Endodermal cell (in vitro differentiated cells): Measurements from ENCODE around the gene STX3. TPM values are rescaled to one million over a fixed set of nuclear protein-coding genes. Genes with fewer than 3 reads are reported as not detected.

Experiments
- DNase-seq: peaks from one replicate; pipeline ENCODE4 v3.0.0-alpha.2; 2017
- H3K27ac ChIP-seq: 2 replicates; pipeline ENCODE4 v1.5.1; 2013; ENCODE audit warnings: mild to moderate bottlenecking, low read depth, low read length, moderate library complexity
- H3K27me3 ChIP-seq: 2 replicates; pipeline ENCODE4 v1.6.1; 2013; ENCODE audit warnings: mild to moderate bottlenecking, low read length, moderate library complexity; ENCODE audit not compliant: insufficient read depth, control insufficient read depth, poor library complexity, severe bottlenecking
- H3K36me3 ChIP-seq: 2 replicates; pipeline ENCODE4 v1.7.0; 2013; ENCODE audit warnings: mild to moderate bottlenecking, low read length, moderate library complexity; ENCODE audit not compliant: control insufficient read depth, insufficient read depth
- H3K4me1 ChIP-seq: one replicate; pipeline ENCODE4 v1.7.0; 2013; ENCODE audit warnings: low read length; ENCODE audit not compliant: control insufficient read depth, insufficient read depth
- H3K4me3 ChIP-seq: 2 replicates; pipeline ENCODE4 v1.5.1; 2013; ENCODE audit warnings: mild to moderate bottlenecking, low read length, moderate library complexity
- H3K9ac ChIP-seq: 2 replicates; pipeline ENCODE4 v1.6.1; 2013; ENCODE audit warnings: mild to moderate bottlenecking, low read length, moderate library complexity; ENCODE audit not compliant: poor library complexity, severe bottlenecking; ENCODE audit errors: extremely low read depth
- H3K9me3 ChIP-seq: 2 replicates; pipeline ENCODE4 v1.6.1; 2013; ENCODE audit warnings: mild to moderate bottlenecking, low read length, moderate library complexity; ENCODE audit not compliant: control insufficient read depth
- H3K27ac Mint-ChIP-seq: 2 replicates; pipeline ENCODE4 v1.8.0; 2020; ENCODE audit warnings: mixed read lengths
- H3K27me3 Mint-ChIP-seq: 2 replicates; pipeline ENCODE4 v1.8.0; 2021; ENCODE audit warnings: mild to moderate bottlenecking, mixed read lengths; ENCODE audit not compliant: insufficient read depth
- H3K36me3 Mint-ChIP-seq: 2 replicates; pipeline ENCODE4 v1.8.0; 2020; ENCODE audit warnings: low read depth, mixed read lengths
- H3K4me1 Mint-ChIP-seq: 2 replicates; pipeline ENCODE4 v1.8.0; 2020; ENCODE audit warnings: mixed read lengths
- H3K4me3 Mint-ChIP-seq: 2 replicates; pipeline ENCODE4 v1.8.0; 2020; ENCODE audit warnings: mild to moderate bottlenecking, moderate library complexity, mixed read lengths
- H3K9me3 Mint-ChIP-seq: 2 replicates; pipeline ENCODE4 v1.8.0; 2020; ENCODE audit warnings: mild to moderate bottlenecking, mixed read lengths
- WGBS, 2 experiments: methylation state at CpG; one replicate each; pipeline versions ENCODE4 v1.1.5 to v1.1.7; 2013; ENCODE audit warnings: missing lambda C conversion rate in 2 of 2, mixed read lengths in 1 of 2; ENCODE audit not compliant: insufficient coverage in 1 of 2, insufficient read length in 1 of 2; 5-methylcytosine and 5-hydroxymethylcytosine counted together
- total RNA-seq, 2 donors: library from RNA; stranded (reverse); fragmentation: NEBNext Ultra II Directional in 1 of 2; extraction: Animal tissue kit (Norgen Biotek cat#: 25700) in 1 of 2; gene quantifications; 2 replicates in 1 of 2; 3 replicates in 1 of 2; pipeline ENCODE4 v1.2.1, GENCODE V29; 2021
- TF ChIP-seq, protein P1 (sequence below): fragments of 200-600 bp; sonication (generic); conservative IDR thresholded peaks from 2 replicates; pipeline ENCODE4 v1.5.0; 2021; ENCODE audit warnings: antibody characterized with exemption, mild to moderate bottlenecking

Gene STX3
- total RNA-seq, 2 donors from 2014 or later, result 119 to 160 TPM

DNA sequence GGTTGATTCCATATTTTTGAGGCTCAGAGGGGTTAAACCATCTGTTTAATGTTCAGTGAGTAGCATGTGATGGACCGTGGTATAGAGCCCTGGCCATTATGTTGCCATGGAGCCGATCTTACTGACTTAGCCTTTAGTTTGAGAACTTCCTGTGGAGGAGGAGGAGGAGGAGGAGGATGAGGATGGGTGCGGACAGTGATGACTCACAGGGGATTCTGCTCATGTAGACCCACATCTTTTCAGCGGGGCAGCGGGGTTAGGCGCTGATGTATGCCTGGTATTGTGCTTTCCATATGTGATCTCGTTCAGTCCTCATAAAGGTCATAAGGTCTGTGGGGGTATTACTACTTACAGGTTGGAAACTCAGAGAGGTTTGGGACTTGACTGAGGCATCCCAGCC lies 13.9 kb downstream of the STX3 start:
- H3K4me3 Mint-ChIP-seq, result no peak overlapping the region
- TF ChIP-seq, protein P1, sequence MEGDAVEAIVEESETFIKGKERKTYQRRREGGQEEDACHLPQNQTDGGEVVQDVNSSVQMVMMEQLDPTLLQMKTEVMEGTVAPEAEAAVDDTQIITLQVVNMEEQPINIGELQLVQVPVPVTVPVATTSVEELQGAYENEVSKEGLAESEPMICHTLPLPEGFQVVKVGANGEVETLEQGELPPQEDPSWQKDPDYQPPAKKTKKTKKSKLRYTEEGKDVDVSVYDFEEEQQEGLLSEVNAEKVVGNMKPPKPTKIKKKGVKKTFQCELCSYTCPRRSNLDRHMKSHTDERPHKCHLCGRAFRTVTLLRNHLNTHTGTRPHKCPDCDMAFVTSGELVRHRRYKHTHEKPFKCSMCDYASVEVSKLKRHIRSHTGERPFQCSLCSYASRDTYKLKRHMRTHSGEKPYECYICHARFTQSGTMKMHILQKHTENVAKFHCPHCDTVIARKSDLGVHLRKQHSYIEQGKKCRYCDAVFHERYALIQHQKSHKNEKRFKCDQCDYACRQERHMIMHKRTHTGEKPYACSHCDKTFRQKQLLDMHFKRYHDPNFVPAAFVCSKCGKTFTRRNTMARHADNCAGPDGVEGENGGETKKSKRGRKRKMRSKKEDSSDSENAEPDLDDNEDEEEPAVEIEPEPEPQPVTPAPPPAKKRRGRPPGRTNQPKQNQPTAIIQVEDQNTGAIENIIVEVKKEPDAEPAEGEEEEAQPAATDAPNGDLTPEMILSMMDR, result no peak
- H3K27me3 Mint-ChIP-seq, result no peaks in the 10 kb centered on the region
- H3K27ac Mint-ChIP-seq, result no peak overlapping the region
- peaks cover 12% of the 10 kb centered on the region for H3K36me3 Mint-ChIP-seq
- no peak for DNase-seq
- no peak overlapping the region for H3K4me3 ChIP-seq
- H3K9ac ChIP-seq, result no peak overlapping the region
- H3K4me1 ChIP-seq, result peaks cover 14% of the 10 kb centered on the region
- peaks cover 14% of the 10 kb centered on the region for H3K36me3 ChIP-seq
- H3K27me3 ChIP-seq, result no peaks in the 10 kb centered on the region
- 92 to 94% methylated on average over 7 of the region's 7 CpGs for WGBS, 2 experiments
- H3K9me3 ChIP-seq, result no peaks in the 10 kb centered on the region
- H3K4me1 Mint-ChIP-seq, result peaks cover 45% of the 10 kb centered on the region
- no peaks in the 10 kb centered on the region for H3K9me3 Mint-ChIP-seq
- no peak overlapping the region for H3K27ac ChIP-seq

DNA sequence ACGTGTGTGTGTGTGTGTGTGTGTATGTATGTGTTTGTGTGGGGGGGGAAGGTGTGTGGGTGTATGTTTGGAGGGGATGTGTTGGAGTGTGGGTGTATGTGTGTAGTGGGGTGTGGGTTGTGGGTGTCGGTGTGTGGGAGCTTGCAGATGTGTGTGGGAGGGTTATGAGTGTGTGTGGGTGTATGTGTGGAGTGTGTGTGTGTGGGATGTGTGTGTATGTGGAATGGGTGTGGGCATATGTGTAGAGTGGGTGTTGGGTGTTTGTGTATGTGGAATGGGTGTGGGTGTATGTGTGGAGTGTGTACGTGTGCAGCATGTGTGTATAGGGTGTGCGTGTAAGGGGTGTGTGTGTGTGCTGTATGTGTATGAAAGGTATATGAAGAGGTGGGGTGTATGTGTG lies 14.7 kb downstream of the STX3 start:
- no peak for DNase-seq
- Mint-ChIP-seq H3K27ac (no peak overlapping the region), H3K4me1 (peaks cover 40% of the 10 kb centered on the region)

DNA sequence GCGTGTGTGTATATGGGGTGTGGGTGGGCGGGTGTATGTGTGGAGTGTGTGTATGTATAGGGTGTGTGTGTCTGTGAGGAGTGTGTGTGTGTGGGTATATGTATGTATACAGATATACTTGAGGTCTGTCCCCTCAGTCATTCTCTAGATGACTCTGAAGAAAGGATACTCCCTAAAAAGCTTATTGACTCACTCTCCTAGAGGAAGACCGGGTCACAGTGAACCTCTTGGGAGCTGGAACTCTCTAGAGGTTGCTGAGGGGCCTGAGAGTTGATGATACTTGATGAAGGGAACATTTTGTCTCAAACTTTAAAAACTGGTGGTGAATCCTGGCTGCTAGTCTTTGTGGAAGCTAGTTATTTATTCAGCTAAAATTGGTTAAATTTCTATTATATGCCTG lies 15.1 kb downstream of the STX3 start:
- no peaks in the 10 kb centered on the region for H3K27me3 ChIP-seq
- no peak overlapping the region for H3K27ac Mint-ChIP-seq
- H3K4me1 ChIP-seq, result peaks cover 11% of the 10 kb centered on the region
- peaks cover 24% of the 10 kb centered on the region for H3K36me3 Mint-ChIP-seq
- H3K4me1 Mint-ChIP-seq, result peaks cover 35% of the 10 kb centered on the region
- H3K27me3 Mint-ChIP-seq, result no peaks in the 10 kb centered on the region
- no peak overlapping the region for H3K27ac ChIP-seq
- peaks cover 18% of the 10 kb centered on the region for H3K36me3 ChIP-seq
- no peak overlapping the region for H3K4me3 Mint-ChIP-seq
- H3K9ac ChIP-seq, result no peak overlapping the region
- TF ChIP-seq, protein P1, result no peak
- no peak overlapping the region for H3K4me3 ChIP-seq
- H3K9me3 Mint-ChIP-seq, result no peaks in the 10 kb centered on the region
- 89 to 100% methylated on average over 1 to 3 of the region's 3 CpGs for WGBS, 2 experiments
- no peak for DNase-seq
- no peaks in the 10 kb centered on the region for H3K9me3 ChIP-seq

More for the DNA sequence above, 14.7 kb downstream of the STX3 start:
- Mint-ChIP-seq H3K4me3 (no peak overlapping the region), H3K36me3 (peaks cover 20% of the 10 kb centered on the region), H3K9me3 (no peaks in the 10 kb centered on the region), H3K27me3 (no peaks in the 10 kb centered on the region)
- WGBS, 2 experiments, result 99 to 100% methylated on average over 3 to 4 of the region's 4 CpGs
- no peaks in the 10 kb centered on the region for H3K9me3 ChIP-seq
- H3K4me1 ChIP-seq, result peaks cover 14% of the 10 kb centered on the region
- no peaks in the 10 kb centered on the region for H3K27me3 ChIP-seq
- H3K36me3 ChIP-seq, result peaks cover 17% of the 10 kb centered on the region
- TF ChIP-seq, protein P1, result no peak
- no peak overlapping the region for H3K27ac ChIP-seq
- no peak overlapping the region for H3K4me3 ChIP-seq
- no peak overlapping the region for H3K9ac ChIP-seq
